Loucy (cell line): ENCODE measurements around the gene CREBL2.
"Not testable (repeated sequence)": the region's sequence is repeated elsewhere in the genome, so short reads cannot be mapped to it uniquely, and the experiment has no call there.

ENCODE experiments used
- H2AFZ ChIP-seq: fragments of 200-600 bp; sonication (generic); 2 replicates; pipeline ENCODE4 v1.6.0; 2016; ENCODE audit warnings: antibody characterized with exemption, mild to moderate bottlenecking, low read length, moderate library complexity
- H3F3A ChIP-seq: fragments of 200-600 bp; 2 replicates; pipeline ENCODE4 v1.6.0; 2016; ENCODE audit warnings: antibody characterized with exemption, low read depth, mild to moderate bottlenecking
- H3K27me3 ChIP-seq: fragments of 200-600 bp; sonication (generic); 2 replicates; pipeline ENCODE4 v1.6.1; 2014; ENCODE audit warnings: low read length, mild to moderate bottlenecking; ENCODE audit not compliant: insufficient read depth, poor library complexity, severe bottlenecking
- H3K36me3 ChIP-seq: fragments of 200-600 bp; sonication (generic); 2 replicates; pipeline ENCODE4 v1.6.1; 2016; ENCODE audit warnings: low read length; ENCODE audit not compliant: insufficient read depth
- H3K4me1 ChIP-seq: fragments of 200-600 bp; sonication (generic); 2 replicates; pipeline ENCODE4 v1.5.1; 2014; ENCODE audit warnings: low read length, mild to moderate bottlenecking; ENCODE audit not compliant: insufficient read depth, poor library complexity, severe bottlenecking
- H3K4me2 ChIP-seq: fragments of 200-600 bp; sonication (generic); 2 replicates; pipeline ENCODE4 v1.6.0; 2014; ENCODE audit warnings: antibody characterized with exemption, low read length, low read depth, mild to moderate bottlenecking; ENCODE audit not compliant: poor library complexity, severe bottlenecking
- H3K4me3 ChIP-seq: fragments of 200-600 bp; sonication (generic); 2 replicates; pipeline ENCODE4 v1.5.1; 2014; ENCODE audit warnings: low read length, mild to moderate bottlenecking, mixed read lengths; ENCODE audit not compliant: poor library complexity, severe bottlenecking
- H3K79me2 ChIP-seq: fragments of 200-600 bp; sonication (generic); 2 replicates; pipeline ENCODE4 v1.6.1; 2014; ENCODE audit warnings: low read length; ENCODE audit not compliant: insufficient read depth
- H3K9ac ChIP-seq: fragments of 200-600 bp; sonication (generic); 2 replicates; pipeline ENCODE4 v1.6.0; 2014; ENCODE audit warnings: mild to moderate bottlenecking, low read depth, low read length, moderate library complexity; ENCODE audit not compliant: poor library complexity, severe bottlenecking
- H3K9me2 ChIP-seq: fragments of 200-600 bp; sonication (generic); replicated peaks from 2 replicates; pipeline ENCODE4 v1.6.1; 2016; ENCODE audit warnings: low read depth, low read length, mixed read lengths
- H3K9me3 ChIP-seq: fragments of 200-600 bp; sonication (generic); 2 replicates; pipeline ENCODE4 v1.6.1; 2014; ENCODE audit warnings: mild to moderate bottlenecking, antibody characterized with exemption, low read length, low read depth; ENCODE audit not compliant: insufficient read depth
- H4K20me1 ChIP-seq: fragments of 200-600 bp; sonication (generic); 2 replicates; pipeline ENCODE4 v1.6.0; 2014; ENCODE audit warnings: antibody characterized with exemption, low read length, mild to moderate bottlenecking; ENCODE audit not compliant: insufficient read depth, poor library complexity, severe bottlenecking
- CTCF ChIP-seq: fragments of 200-600 bp; sonication (generic); conservative IDR thresholded peaks from 2 replicates; pipeline ENCODE4 v1.5.1; 2014; ENCODE audit warnings: mild to moderate bottlenecking, antibody characterized with exemption, low read length
- EZH2phosphoT487 ChIP-seq: fragments of 200-600 bp; IDR thresholded peaks from 2 replicates; pipeline ENCODE4 v1.6.1; 2018; ENCODE audit warnings: antibody characterized with exemption, mild to moderate bottlenecking, moderate library complexity, borderline replicate concordance

The CREBL2 gene

GRCh38 chr12:12577786-12578185, 33.9 kb upstream of the CREBL2 start:
- no peaks in the 10 kb centered on the region for H4K20me1 ChIP-seq
- no peak for TF ChIP-seq EZH2phosphoT487
- no peak for TF ChIP-seq CTCF
- no peaks in the 10 kb centered on the region for H3K4me1 ChIP-seq
- H3K27me3 ChIP-seq, result no peaks in the 10 kb centered on the region
- H2AFZ ChIP-seq, result no peak overlapping the region
- H3K4me3 ChIP-seq, result no peak overlapping the region
- no peaks in the 10 kb centered on the region for H3F3A ChIP-seq
- H3K4me2 ChIP-seq, result no peak overlapping the region
- H3K36me3 ChIP-seq, result no peaks in the 10 kb centered on the region
- H3K79me2 ChIP-seq, result no peaks in the 10 kb centered on the region
- no peaks in the 10 kb centered on the region for H3K9me2 ChIP-seq
- H3K9me3 ChIP-seq, result no peaks in the 10 kb centered on the region
- no peak overlapping the region for H3K9ac ChIP-seq

- H3K79me2 ChIP-seq, H3K9me3 ChIP-seq, H3F3A ChIP-seq, H3K9ac ChIP-seq, H3K9me2 ChIP-seq, H2AFZ ChIP-seq, H4K20me1 ChIP-seq, H3K4me2 ChIP-seq, H3K4me1 ChIP-seq, H3K27me3 ChIP-seq, H3K4me3 ChIP-seq, H3K36me3 ChIP-seq: not testable (repeated sequence)
Measured at GRCh38 chr12:12580716-12581115, 31.0 kb upstream of the CREBL2 start.

- Histone ChIP-seq H3K79me2 (no peaks in the 10 kb centered on the region), H3K36me3 (no peaks in the 10 kb centered on the region), H3K4me2 (no peak overlapping the region), H3K4me1 (no peaks in the 10 kb centered on the region), H3K4me3 (no peak overlapping the region), H3K27me3 (no peaks in the 10 kb centered on the region), H2AFZ (no peak overlapping the region), H3K9me3 (no peaks in the 10 kb centered on the region), H3F3A (no peaks in the 10 kb centered on the region), H3K9me2 (no peaks in the 10 kb centered on the region), H3K9ac (no peak overlapping the region), H4K20me1 (no peaks in the 10 kb centered on the region)
- TF ChIP-seq EZH2phosphoT487 (no peak), CTCF (no peak)
Measured at GRCh38 chr12:12582193-12582881, 29.3 kb upstream of the CREBL2 start.

- no peak overlapping the region for H3K9ac ChIP-seq
- H3F3A ChIP-seq, result no peaks in the 10 kb centered on the region
- no peaks in the 10 kb centered on the region for H3K9me3 ChIP-seq
- TF ChIP-seq CTCF (no peak), EZH2phosphoT487 (no peak)
- no peak overlapping the region for H3K4me3 ChIP-seq
- H3K36me3 ChIP-seq, result no peaks in the 10 kb centered on the region
- no peaks in the 10 kb centered on the region for H3K4me1 ChIP-seq
- no peaks in the 10 kb centered on the region for H3K9me2 ChIP-seq
- H2AFZ ChIP-seq, result no peak overlapping the region
- no peaks in the 10 kb centered on the region for H4K20me1 ChIP-seq
- H3K79me2 ChIP-seq, result no peaks in the 10 kb centered on the region
- H3K27me3 ChIP-seq, result no peaks in the 10 kb centered on the region
- H3K4me2 ChIP-seq, result no peak overlapping the region
Measured at GRCh38 chr12:12582895-12583303, 28.8 kb upstream of the CREBL2 start.
